Measurements from ENCODE around the gene AP2A2. TPM values are rescaled to one million over a fixed set of nuclear protein-coding genes. Genes with fewer than 3 reads are reported as not detected.

AP2A2 gene
- total and polyA plus RNA-seq, 2 of the 4 experiments (the other 2 are of a cell fraction): 19.9 to 49.0 TPM

DNA sequence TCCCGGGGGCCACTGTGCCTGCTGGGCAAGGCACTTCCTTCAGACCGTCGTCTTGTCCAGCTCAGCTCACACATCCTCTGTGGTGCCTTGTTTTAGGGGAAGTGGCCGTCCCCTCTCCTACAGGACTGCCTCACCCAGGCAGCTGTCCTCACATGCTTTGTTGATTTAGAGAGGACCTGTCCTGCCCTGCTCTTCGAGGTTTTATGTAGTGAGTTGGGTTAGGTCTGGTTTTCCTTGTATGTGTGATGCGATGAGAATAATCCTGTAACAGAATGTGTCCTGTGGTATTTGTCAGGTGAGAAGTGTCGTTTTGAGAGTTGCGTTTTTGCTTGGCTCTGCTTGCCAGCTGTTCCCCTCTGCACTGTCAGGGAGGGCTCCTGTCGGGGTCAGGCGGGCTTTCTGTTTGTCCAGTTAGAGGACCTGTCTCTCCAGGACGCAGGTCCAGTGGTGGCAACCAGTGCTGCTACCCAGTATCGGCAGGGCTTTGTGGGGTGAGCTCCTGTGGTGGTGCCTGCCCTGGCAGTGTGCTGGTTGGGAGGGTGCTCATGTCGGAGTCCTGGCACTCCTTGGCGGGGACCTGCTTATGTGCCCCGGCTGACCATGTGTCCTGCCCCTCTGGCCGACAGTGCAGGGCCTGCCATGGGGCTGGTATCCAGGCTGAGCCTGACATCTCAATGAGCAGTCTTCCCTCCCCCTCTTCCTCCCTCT, 69.5 kb downstream of the AP2A2 start:
- TF ChIP-seq MXI1 (IDR thresholded peaks at IDR 0.05; ENCODE audit: borderline replicate concordance, low read depth, low read length) (no peak), CHD1 (IDR thresholded peaks at IDR 0.05; ENCODE audit: low read depth, low read length) (no peak), RFX5 (IDR thresholded peaks at IDR 0.05; ENCODE audit: low read depth, low read length) (no peak), BHLHE40 (IDR thresholded peaks at IDR 0.05; ENCODE audit: low read depth, low read length) (no peak), CEBPB (IDR thresholded peaks at IDR 0.05; ENCODE audit: low read depth, low read length) (no peak), SMC3 (IDR thresholded peaks at IDR 0.05; ENCODE audit: low read depth, low read length) (no peak), MAZ (IDR thresholded peaks at IDR 0.05; ENCODE audit: borderline replicate concordance, low read depth, low read length) (no peak), FOS (IDR thresholded peaks at IDR 0.05; ENCODE audit: low read depth, low read length) (no peak), NFE2L2 (IDR thresholded peaks at IDR 0.05; ENCODE audit: low read depth, low read length) (no peak), MAFK (IDR thresholded peaks at IDR 0.05; ENCODE audit: low read depth, low read length) (no peak), RAD21 (IDR thresholded peaks at IDR 0.05; ENCODE audit: low read length) (no peak), RCOR1 (IDR thresholded peaks at IDR 0.05; ENCODE audit: insufficient replicate concordance, low read length) (no peak), POLR2A (IDR thresholded peaks at IDR 0.05; ENCODE audit: low read depth, low read length) (no peak)
- TF ChIP-seq, protein P1, sequence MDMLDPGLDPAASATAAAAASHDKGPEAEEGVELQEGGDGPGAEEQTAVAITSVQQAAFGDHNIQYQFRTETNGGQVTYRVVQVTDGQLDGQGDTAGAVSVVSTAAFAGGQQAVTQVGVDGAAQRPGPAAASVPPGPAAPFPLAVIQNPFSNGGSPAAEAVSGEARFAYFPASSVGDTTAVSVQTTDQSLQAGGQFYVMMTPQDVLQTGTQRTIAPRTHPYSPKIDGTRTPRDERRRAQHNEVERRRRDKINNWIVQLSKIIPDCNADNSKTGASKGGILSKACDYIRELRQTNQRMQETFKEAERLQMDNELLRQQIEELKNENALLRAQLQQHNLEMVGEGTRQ (IDR thresholded peaks at IDR 0.05; ENCODE audit: low read depth, low read length): no peak
- TF ChIP-seq, protein P2, sequence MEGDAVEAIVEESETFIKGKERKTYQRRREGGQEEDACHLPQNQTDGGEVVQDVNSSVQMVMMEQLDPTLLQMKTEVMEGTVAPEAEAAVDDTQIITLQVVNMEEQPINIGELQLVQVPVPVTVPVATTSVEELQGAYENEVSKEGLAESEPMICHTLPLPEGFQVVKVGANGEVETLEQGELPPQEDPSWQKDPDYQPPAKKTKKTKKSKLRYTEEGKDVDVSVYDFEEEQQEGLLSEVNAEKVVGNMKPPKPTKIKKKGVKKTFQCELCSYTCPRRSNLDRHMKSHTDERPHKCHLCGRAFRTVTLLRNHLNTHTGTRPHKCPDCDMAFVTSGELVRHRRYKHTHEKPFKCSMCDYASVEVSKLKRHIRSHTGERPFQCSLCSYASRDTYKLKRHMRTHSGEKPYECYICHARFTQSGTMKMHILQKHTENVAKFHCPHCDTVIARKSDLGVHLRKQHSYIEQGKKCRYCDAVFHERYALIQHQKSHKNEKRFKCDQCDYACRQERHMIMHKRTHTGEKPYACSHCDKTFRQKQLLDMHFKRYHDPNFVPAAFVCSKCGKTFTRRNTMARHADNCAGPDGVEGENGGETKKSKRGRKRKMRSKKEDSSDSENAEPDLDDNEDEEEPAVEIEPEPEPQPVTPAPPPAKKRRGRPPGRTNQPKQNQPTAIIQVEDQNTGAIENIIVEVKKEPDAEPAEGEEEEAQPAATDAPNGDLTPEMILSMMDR (conservative IDR thresholded peaks at IDR 0.05; ENCODE audit: low read depth, low read length): no peak
- TF ChIP-seq, protein P3, sequence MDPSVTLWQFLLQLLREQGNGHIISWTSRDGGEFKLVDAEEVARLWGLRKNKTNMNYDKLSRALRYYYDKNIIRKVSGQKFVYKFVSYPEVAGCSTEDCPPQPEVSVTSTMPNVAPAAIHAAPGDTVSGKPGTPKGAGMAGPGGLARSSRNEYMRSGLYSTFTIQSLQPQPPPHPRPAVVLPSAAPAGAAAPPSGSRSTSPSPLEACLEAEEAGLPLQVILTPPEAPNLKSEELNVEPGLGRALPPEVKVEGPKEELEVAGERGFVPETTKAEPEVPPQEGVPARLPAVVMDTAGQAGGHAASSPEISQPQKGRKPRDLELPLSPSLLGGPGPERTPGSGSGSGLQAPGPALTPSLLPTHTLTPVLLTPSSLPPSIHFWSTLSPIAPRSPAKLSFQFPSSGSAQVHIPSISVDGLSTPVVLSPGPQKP (IDR thresholded peaks at IDR 0.05; ENCODE audit: borderline replicate concordance, low read depth, low read length): no peak
- no peak overlapping the region for H4K91ac ChIP-seq (ENCODE audit: insufficient read depth, low read depth, low read length)
- no TSS peak for BruUV-seq (replicated peaks)

More for the DNA sequence above, 69.5 kb downstream of the AP2A2 start:
- Histone ChIP-seq H3K27ac (ENCODE audit: insufficient read depth, low read length) (no peak overlapping the region), H3K4ac (ENCODE audit: low read depth, low read length) (no peak overlapping the region), H2BK5ac (ENCODE audit: low read depth, low read length, poor library complexity, severe bottlenecking) (no peak overlapping the region), H3K36me3 (ENCODE audit: control insufficient read depth, insufficient read depth, low read length) (peaks cover 57% of the 10 kb centered on the region), H3K23ac (ENCODE audit: low read depth, low read length) (no peak overlapping the region), H4K20me1 (ENCODE audit: insufficient read depth, low read length) (peaks cover 32% of the 10 kb centered on the region), H3K4me3 (ENCODE audit: insufficient read depth, low read depth, low read length) (no peak overlapping the region), H3K4me2 (ENCODE audit: low read depth, low read length) (no peak overlapping the region), H2AFZ (replicated peaks; ENCODE audit: low read length, poor library complexity) (no peak overlapping the region), H2BK15ac (ENCODE audit: low read depth, low read length) (no peak overlapping the region), H2AK5ac (ENCODE audit: low read depth, low read length) (no peak overlapping the region), H3K56ac (ENCODE audit: extremely low read depth, insufficient read depth, low read length) (no peak overlapping the region), H2BK120ac (ENCODE audit: low read depth, low read length) (no peak overlapping the region), H2BK20ac (ENCODE audit: low read depth, low read length) (no peak overlapping the region), H2AK9ac (replicated peaks; ENCODE audit: low read depth, low read length, poor library complexity) (no peak overlapping the region), H3K27me3 (ENCODE audit: control insufficient read depth, insufficient read depth, low read length) (no peaks in the 10 kb centered on the region), H3K4me1 (ENCODE audit: control insufficient read depth, insufficient read depth, low read length) (no peaks in the 10 kb centered on the region), H3K9me1 (ENCODE audit: insufficient read depth, low read length) (no peaks in the 10 kb centered on the region), H3K14ac (replicated peaks; ENCODE audit: low read depth, low read length) (no peak overlapping the region), H3K9ac (ENCODE audit: low read depth, low read length) (no peak overlapping the region), H3K18ac (ENCODE audit: low read depth, low read length) (no peak overlapping the region), H4K8ac (ENCODE audit: low read depth in 2 of 2, low read length in 2 of 2) (no peak overlapping the region), H4K5ac (ENCODE audit: low read depth, low read length) (no peak overlapping the region), H3K9me3 (ENCODE audit: control insufficient read depth, insufficient read depth, low read length) (no peaks in the 10 kb centered on the region), H3K79me1 (ENCODE audit: low read depth in 1 of 2, low read length in 2 of 2) (peaks cover 6 to 32% of the 10 kb centered on the region in 2 experiments; a peak in 2 of 4 replicates)
- DNase-seq (no peak), ATAC-seq (ENCODE audit: low read depth) (no peak)
- intact Hi-C loops (cut with micrococcal nuclease) (no loop called here), dilution Hi-C loops (cut with HindIII; ENCODE audit: low sequenced_read_pairs, unreplicated experiment) (no loop called here), in situ Hi-C loops (cut with MboI; ENCODE audit: low sequenced_read_pairs) (no loop called here)
- CTCF ChIA-PET: no interaction called here
- POLR2A ChIA-PET (ENCODE audit: unreplicated experiment): no interaction called here
- WGBS, 2 experiments (ENCODE audit: extremely low coverage in 2 of 2, insufficient read length in 1 of 2): 94% methylated on average over 2 of the region's 16 CpGs; no CpG with 5 or more reads in 1 of the 2 experiments

Data from IMR-90 (cell line).